Activated CD8-positive, alpha-beta memory T cell treated with anti-CD3 and anti-CD28 coated beads for 4 hours (primary cell): Measurements from ENCODE around the gene RAB25.

Experiments
- DNase-seq, 2 donors: peaks; one replicate each; pipeline ENCODE4 v3.0.0-alpha.2; 2020; ENCODE audit warnings: low read depth in 2 of 2

The RAB25 gene

GRCh38 chr1:156079762-156080161 is 18.8 kb downstream of the RAB25 start:
- no peak for DNase-seq

- no peak for DNase-seq
These were observed 19.4 kb downstream of the RAB25 start for GRCh38 chr1:156080241-156080862.

- no peak for DNase-seq
These were observed 19.9 kb downstream of the RAB25 start for GRCh38 chr1:156080863-156081179.

- DNase-seq, result no peak
These were observed 20.4 kb downstream of the RAB25 start for GRCh38 chr1:156081180-156081916.

GRCh38 chr1:156081917-156082308 is 21.0 kb downstream of the RAB25 start:
- no peak for DNase-seq

GRCh38 chr1:156082309-156083091 is 21.5 kb downstream of the RAB25 start, which contains the start of gene MEX3A:
Gene MEX3A (minus strand): TSS chr1:156082465. CDS start chr1:156081998, 467 bp downstream.
- no peak for DNase-seq

GRCh38 chr1:156083800-156084790 is 23.1 kb downstream of the RAB25 start:
- no peak for DNase-seq

GRCh38 chr1:156086256-156086662 is 25.3 kb downstream of the RAB25 start:
- DNase-seq, result no peak

GRCh38 chr1:156089704-156090103 is 28.7 kb downstream of the RAB25 start:
- DNase-seq, result no peak

- DNase-seq, result no peak
These were observed 29.3 kb downstream of the RAB25 start for GRCh38 chr1:156090138-156090839.

GRCh38 chr1:156090840-156091188 is 29.9 kb downstream of the RAB25 start:
- DNase-seq, result peak; percentile 79 to 80

GRCh38 chr1:156091610-156092009 is 30.6 kb downstream of the RAB25 start:
- no peak for DNase-seq

GRCh38 chr1:156095906-156096508 is 35.0 kb downstream of the RAB25 start:
- no peak for DNase-seq

GRCh38 chr1:156096640-156097391 is 35.9 kb downstream of the RAB25 start:
- DNase-seq, result peak; percentile 76 to 84

- DNase-seq, result no peak
These were observed 36.7 kb downstream of the RAB25 start for GRCh38 chr1:156097499-156098178.

- no peak for DNase-seq
These were observed 37.8 kb downstream of the RAB25 start for GRCh38 chr1:156098784-156099183.

GRCh38 chr1:156099282-156099681 is 38.3 kb downstream of the RAB25 start:
- DNase-seq, result no peak

- DNase-seq, result no peak
These were observed 39.4 kb downstream of the RAB25 start for GRCh38 chr1:156100205-156100995.
